HG03439 (cell line): Measurements from ENCODE around the gene PMS1.
"Not testable (repeated sequence)": the region's sequence is repeated elsewhere in the genome, so short reads cannot be mapped to it uniquely, and the experiment has no call there.

Experiments
- ATAC-seq: cut with Tn5 transposase; IDR thresholded peaks from one replicate; pipeline ENCODE4 v1.9.1; 2021; ENCODE audit warnings: mild to moderate bottlenecking, moderate library complexity; ENCODE audit not compliant: unreplicated experiment

PMS1 gene

DNA sequence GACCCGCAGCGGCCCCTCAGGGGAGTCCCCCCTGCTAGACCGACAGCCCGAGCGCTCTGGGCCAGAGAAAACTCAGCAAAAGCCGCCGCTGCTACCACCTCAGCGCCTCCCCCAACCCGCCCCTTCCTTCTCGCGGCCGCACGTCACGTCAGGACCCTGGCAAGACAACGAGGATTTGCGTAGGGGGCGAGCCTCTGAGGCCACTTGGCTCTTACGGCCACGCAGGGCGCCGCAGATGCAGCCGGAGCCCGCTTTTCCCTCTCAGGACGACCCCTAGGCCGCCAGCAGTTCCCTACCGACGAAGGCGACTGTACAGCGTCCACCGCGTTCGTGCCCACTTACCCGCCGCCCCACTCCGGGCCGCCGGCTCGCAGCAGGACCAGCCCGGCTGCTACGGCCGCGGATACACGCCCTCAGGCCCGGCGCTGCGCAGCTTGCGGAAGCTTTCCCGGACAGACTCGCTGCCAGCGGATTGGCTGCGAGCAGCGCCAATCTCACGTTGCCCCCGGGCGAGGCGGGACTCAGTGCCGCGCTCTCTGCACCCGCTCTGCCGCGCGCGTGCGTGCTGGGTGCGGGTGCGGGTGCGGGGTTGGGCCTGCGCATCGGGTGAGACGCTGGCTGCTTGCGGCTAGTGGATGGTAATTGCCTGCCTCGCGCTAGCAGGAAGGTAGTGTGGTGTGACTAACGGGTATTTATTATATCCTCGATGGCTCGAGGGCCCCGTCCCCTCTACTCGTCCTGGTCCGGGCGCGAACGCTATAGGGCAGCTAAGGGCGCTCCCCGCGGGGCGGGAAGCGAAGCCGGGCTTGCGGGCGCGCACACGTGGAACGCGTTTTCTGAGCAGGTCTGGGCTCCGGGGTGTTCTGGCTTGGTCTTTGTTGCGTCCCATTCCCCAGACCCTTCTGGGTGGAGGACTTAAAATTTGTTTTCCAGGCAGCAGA lies at the start of gene PMS1, which contains the start of gene ORMDL1:
TSS of gene PMS1 (plus strand) at position 524 of the 941 bp plus-strand sequence. CDS start 7,360 bp downstream, outside the sequence.
TSS of gene ORMDL1 (minus strand) at position 413 of the 941 bp plus-strand sequence. CDS start 1,744 bp downstream, outside the sequence.
- ATAC-seq: peak; percentile 95

DNA sequence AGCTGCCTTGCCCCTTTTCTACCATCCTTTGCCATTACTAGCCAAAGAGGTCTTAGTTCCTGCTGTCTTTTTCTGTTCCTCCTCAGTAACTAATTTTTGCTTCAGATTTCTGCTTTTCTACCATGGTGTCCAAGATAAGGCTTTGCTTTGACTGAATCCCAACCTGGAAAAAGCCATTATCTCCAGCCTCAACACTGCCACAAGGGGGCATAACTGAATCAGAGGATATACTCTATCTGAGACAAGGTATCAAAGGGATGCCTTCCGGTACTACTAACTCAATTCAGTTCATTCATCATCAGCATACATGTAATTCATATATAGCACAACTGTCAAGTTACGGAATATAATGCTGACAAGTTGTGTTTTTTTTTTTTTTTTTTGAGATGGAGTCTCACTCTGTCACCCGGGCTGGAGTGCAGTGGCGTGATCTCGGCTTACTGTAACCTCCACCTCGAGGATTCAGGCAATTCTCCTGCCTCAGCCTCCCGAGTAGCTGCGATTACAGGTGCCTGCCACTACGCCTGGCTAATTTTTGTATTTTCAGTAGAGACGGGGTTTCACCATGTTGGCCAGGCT lies 33.1 kb upstream of the PMS1 start:
- ATAC-seq: peak; percentile 58

DNA sequence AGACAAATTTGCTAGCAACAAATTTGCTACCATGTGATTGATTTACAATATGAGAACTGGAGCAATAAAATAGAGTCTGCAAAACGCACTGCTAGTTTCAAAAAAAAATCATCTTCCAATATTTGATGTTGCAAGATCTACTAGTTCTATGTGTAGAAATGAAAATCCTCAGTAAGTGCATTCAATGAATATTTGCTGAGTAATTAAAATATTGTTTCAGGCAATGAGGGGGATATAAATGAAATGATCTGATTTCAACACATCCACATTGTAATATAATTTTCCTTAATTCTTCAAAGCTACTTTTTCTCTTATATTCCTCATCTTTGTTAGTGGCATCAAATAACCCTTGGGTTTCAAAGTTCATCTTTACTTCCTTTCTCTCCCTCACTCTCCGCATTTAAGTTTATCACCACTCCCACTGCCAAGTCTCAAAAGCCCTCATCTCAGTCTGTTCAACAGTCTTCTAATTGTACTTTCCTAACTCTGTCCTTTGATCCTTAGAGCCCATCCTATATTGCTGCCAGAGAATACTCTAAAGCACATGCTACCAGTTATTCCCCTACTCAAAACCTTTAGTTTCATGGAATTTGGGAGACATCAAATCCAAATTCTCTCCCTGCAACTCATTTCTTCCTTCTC lies 27.8 kb upstream of the PMS1 start:
- ATAC-seq: no peak

DNA sequence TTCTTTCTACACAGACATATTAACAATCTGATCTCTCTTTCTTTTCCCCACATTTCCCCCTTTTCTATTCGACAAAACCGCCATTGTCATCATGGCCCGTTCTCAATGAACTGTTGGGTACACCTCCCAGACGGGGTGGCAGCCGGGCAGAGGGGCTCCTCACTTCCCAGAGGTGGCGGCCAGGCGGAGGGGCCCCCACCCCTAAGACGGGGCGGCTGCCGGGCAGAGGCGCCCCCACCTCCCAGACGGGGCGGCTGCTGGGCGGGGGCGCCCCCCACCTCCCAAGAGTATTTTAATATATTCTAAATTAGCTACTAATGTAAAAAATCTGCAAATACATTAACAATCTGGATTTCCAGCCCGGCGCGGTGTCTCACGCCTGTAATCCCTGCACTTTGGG lies 24.1 kb upstream of the PMS1 start:
- not testable (repeated sequence) for ATAC-seq

DNA sequence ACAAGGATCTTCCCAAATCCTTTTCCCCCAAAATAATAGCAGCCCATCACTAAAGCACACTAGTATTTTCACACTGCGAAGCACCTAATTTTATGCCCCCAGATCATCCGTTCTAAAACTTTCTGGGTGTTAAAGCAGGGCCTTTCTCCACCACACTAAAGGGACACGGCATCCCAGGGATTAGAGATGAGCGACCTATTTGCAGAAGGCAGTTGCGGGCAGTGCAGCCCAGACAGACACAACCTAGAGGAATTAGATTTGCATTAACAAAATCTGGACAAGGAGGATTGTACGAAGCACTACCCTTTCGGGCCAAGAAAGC lies 22.1 kb upstream of the PMS1 start:
- ATAC-seq: no peak

DNA sequence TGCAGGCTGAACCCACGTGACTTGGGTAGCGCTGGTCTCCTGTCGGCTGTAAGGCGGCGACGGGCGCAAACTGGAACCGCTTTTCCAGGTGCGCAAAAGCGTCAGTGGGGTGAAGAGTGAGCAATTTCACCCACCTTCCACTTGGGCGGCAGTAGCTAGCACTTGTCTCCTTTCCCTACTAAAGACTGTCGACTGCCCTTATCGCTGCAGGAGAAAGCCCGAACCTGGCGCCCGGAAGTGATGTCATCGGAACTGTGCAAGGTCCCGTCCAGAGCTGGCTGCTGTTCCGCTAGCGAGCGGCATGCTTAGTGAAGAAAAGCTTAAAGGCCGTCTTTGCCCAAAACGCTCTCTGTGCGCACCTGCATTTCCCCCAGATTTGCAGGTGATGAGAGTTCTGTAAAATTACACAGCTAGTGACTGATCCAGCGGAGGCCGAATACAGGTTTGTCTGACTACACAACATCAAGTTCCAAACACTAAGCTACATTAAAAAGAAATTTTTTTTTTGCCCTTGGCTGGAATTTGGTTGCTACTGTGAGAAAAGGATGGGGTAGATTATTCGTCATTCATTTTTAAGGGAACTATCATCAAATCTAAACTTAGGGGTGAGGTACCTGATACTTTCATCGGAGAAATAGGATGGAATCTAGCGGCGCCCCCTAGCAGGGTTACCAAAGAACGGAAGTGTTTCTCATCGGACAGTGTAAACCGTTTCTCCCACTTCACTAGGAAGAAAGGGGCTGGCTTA lies 21.5 kb upstream of the PMS1 start, which contains the start of gene OSGEPL1:
TSS of gene OSGEPL1 (minus strand) at position 242 of the 748 bp plus-strand sequence. CDS start 1,152 bp downstream, outside the sequence.
- peak; percentile 98 for ATAC-seq

DNA sequence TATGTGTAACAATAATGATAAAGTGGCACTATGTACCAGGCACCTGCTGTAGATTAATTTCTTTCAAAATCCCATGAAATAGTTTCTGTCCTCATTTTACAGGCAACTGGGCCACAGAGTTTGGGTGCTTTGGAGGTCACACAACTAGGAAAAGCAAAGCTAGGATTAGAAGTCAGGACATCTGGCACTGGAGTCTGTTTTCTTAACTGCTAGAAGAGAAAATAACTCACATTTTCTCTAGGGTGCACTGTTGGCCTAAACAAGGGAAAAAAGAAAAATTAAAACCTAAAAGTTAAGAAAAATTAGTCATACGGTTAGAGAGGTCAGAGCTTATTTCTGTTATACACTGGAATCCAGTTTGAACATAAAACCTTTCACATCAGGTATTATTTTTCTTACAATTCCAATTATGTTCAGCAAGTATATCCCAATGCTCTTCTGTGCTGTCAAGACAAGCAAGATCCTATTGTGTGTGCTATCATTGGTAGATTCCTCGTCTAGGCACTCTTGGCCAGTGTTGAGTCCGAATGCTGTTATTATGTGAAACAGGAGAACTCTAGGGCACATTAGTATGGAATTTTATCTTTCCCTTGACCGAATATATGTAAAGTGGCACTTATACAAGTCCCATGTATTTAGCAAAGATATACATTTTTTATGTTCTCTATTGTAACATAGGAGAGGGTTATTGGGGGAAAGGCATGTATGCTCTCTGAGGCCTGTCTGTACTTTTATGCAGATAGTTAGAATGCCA lies 20.2 kb upstream of the PMS1 start:
- no peak for ATAC-seq

DNA sequence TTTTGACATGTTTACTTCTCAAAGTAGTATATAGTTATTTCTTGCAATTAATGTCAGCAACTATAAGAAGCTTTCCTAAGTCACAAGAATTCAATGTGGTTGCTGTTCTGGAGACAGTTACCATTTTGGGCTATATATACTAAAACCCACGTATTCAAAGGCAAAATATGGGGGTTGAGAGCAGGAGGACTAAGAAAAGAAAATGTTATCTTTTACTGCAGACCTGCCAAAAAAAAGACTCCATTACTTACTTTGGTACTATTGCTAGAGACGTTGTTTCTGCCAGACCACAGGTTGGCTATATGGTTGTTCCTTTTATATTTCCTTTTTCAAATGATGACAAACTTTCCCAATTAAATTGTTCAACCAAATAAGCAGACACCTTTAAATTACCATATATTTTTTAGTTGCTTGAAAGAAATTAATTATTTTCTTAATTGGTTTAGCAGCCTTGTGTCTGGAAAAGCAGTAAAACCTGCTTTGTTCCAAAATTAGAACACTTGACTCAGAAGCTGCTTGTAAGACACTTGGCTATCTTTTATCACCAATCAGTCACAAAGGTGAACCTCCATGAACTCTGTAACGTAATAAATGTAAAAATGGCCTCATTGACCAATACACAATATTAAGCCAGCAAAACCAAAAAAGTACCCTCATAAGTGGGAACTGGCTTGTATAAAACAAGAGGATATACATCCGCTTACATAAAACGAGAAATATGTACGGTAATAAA lies 13.5 kb upstream of the PMS1 start:
- ATAC-seq: no peak

DNA sequence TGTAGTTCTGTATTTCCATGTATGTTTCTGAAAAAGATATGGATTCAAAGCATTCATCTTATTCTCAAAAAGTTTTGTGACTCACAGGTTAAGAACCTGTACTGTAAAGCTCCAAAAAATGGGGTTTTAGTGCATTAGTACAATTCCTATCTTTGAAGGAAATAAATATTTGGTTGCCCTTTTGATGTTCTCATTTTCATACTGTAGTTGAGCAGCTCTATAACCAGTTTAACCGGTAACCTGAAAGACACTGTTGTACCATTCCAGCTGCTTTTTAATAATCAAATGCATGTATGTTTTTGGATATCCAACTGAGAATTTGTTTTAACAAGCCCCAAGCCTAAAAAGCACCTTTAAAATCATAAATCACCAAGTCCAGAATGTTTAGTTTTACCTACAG lies 12.0 kb upstream of the PMS1 start:
- no peak for ATAC-seq

DNA sequence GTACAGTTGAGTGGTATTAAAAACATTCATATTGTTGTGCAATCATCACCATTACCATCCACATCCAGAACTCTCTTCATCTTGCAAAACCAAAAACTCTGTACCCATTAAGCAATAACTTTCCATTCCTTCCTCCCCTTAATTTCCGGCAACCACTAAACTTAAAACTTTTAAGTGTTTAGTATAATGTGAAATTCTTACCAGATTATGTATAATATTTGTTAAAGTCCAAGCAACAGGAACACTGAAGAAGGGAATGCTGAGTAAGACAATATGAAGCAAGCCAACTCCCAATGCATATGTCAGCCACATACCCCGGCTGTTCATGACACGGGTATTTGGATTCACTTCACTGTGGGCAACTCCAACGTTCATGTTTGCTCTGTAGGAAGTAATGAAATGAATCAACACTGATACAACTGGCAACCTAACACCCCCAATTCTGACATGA lies 2.0 kb upstream of the PMS1 start:
- ATAC-seq: no peak

DNA sequence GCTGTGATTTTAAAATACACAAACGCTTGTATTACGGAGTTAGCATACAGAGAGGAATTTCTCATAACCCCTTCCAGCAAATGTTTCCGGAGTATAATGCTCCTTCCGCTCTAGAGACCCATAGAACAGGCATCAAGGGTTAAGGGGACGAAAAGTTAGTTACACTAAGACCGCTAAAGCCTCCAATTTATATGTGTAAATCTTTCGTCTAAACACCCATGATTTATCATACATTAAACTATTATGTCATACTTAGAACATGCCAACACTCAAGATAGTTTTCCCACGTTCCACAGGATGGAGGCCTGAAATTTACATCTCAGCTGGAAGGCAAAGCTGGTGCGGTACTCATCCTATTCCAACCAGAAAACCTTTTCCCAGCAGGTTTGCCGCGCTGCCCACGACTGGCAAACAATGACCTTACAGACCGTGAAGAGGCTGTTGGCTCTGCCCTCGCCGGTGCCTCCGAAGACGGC lies 761 bp upstream of the PMS1 start:
- ATAC-seq: peak; percentile 7

DNA sequence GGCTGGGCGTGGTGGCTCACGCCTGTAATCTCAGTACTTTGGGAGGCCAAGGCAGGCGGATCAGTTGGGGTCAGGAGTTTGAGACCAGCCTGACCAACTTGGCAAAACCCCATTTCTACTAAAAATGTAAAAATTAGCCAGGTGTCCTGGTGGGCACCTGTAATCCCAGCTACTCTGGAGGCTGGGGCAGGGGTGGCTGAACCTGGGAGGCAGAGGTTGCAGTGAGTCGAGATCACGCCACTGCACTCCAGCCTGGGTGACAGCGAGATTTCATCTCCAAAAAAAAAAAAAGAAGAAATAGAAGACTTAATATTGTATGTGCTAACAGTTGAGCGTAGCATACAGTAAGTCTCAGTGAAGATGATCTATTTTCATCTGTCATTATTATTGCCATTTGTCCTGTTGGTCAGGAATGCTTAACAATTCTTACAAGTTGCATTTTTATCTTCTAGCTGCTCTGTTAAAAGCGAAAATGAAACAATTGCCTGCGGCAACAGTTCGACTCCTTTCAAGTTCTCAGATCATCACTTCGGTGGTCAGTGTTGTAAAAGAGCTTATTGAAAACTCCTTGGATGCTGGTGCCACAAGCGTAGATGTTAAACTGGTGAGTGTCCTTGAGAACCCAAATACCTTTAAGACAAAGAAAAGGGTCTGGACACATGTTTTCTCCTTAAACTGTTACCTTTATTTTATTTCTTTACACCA lies 7.2 kb downstream of the PMS1 start:
- peak; percentile 51 for ATAC-seq

DNA sequence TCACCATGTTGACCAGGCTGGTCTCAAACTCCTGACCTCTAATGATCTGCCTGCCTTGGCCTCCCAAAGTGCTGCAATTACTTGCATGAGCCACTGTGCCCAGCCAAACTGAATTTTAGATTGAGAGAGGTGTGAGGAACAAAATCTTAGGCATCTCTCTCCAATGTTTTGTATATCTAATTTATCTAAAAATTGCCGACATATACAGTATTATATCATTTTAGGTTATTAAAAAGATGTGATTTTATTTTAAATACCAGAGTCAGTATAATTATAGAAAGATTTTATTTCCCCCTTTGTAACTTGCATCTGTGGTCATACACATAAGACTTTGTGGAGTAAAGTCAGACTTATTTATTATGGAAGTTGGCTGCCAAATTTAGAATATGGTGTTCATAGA lies 10.1 kb downstream of the PMS1 start:
- ATAC-seq: no peak

DNA sequence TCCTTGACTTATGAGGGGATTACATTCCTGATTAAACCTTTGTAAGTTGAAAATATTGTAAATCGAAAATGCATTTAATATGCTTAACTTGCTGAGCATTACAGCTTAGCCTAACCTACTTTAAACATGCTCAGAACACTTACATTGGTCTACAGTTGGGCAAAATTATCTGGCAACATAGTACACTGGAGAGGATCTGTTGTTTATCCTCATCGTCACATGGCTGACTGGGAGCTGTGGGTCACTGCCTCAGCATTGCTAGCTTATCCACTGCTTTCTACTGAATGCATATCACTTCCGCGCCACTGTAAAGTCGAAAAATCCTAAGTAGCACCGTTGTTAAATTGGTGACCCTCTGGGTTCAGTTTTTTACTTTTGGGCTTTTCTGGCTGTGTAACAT lies 13.7 kb downstream of the PMS1 start:
- no peak for ATAC-seq

DNA sequence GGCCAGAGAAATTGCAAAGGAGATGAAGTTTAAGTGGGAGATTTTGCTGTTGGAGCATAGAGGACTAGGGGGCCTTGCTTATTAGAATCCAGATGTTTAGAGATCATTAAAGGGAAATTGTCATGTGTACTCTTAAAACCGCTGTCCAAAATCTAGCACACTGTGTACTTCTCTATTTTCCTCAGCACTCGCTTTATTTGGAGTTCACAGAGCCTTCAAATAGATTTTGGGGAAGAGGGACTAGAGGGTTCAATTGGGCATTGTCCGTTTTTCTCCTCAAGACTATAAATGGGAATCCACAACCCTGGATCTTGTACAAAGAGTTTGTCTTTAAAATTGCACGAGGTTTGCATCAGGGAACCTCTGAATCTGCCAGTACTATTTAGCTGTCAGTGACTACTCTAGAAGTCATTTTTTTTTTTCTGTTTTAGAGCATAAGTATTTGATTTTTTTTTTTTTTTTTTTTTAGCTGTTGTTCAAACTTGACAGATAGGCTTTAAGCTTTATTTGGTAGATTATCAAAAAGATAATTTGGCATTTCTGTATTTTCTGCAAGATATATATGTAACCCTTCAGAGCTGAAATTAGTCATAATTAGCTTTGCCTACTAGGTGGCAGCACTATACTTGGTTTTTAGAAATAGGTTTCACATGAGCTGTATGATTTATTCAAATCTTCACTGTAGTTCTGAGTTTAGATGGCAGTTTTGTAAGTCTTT lies 14.2 kb downstream of the PMS1 start:
- no peak for ATAC-seq

DNA sequence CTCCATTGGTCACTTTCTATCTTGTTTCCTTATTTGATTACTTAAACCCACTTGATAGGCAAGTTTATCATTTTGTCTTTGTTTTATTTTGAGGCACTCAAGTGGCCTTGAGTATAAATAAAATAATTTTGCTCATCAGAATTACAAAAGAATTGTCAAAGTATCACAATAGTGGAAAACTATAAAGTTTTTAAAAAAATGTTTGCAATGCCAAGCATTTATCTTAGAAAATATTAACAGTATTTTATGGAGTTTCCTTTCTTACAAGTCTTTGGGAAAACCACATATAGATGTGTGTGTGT lies 14.7 kb downstream of the PMS1 start:
- no peak for ATAC-seq

DNA sequence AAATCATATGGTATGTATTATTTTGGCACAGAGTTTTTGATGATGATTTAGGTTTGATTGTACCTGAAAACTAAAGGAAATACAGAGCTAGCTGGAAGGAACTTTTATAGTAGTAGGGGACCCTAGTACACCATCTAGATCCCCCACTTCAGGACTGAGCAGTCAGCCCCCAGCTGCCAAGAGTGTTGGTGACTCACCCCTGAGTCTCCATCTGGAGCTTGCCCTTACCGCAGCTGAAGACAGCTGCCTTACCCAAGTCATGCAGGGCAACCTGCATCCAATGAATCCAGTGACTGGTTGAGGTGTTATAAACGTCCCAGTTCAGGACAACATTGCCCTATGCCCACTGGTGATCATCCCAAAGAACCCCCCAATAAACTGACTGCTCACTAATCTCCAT lies 15.3 kb downstream of the PMS1 start:
- ATAC-seq: no peak

DNA sequence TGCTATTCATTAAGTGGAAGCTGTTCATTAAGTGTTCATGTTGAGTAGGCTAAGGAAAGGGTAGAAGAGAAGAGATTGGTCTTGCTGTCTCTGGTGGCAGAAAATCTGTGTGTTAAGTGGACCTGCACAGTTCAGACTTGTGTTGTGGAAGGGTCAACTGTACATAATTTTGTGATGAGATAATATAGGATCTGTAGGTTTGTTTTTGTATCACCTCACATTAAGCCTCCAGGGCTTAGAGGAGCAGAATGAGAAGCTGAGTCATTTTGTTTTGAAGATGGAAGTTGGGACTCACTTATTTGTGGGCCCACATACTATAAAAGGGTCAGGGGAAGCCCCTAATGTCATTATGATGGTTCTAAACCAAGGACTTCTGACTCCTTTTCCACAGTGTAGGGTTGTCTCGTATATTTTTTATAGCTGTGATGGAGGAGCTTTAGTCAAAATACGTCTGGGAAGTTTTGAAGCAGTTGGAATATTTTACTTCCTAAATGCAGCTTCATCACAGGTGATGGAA lies 18.2 kb downstream of the PMS1 start:
- ATAC-seq: no peak
